ENCODE results near the gene PAGE2B. TPM values are rescaled to one million over a fixed set of nuclear protein-coding genes. Genes with fewer than 3 reads are reported as not detected.
A peak's percentile ranks its signal among the peaks of the same experiment; 100 is the strongest.

The PAGE2B gene
- total and polyA plus RNA-seq, 9 of the 15 experiments (the other 6 are each of a cell fraction or from before 2014, with no cell fraction given), result 1.8 to 36.0 (median 16.5) TPM

DNA sequence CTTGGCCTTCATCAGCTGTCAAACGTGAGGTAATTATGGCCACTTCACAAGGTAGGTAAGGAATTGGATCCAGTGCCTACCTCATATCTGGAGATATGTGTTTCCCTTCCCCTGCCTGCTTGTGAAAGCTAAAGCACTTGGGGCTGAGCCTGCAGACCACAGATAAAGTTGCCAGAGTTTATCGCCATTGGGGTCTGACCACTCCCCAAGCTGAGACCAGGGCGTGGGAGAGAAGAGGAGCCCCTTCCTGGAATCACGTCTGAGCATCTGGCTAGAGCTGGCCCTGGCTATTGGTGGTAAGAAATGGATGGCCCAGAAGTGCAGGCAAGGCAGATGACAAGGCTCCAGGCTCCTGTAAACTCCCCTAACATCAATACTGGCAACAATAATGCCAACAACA is 46.8 kb upstream of the PAGE2B start (continued):
- TF ChIP-seq, protein P1, sequence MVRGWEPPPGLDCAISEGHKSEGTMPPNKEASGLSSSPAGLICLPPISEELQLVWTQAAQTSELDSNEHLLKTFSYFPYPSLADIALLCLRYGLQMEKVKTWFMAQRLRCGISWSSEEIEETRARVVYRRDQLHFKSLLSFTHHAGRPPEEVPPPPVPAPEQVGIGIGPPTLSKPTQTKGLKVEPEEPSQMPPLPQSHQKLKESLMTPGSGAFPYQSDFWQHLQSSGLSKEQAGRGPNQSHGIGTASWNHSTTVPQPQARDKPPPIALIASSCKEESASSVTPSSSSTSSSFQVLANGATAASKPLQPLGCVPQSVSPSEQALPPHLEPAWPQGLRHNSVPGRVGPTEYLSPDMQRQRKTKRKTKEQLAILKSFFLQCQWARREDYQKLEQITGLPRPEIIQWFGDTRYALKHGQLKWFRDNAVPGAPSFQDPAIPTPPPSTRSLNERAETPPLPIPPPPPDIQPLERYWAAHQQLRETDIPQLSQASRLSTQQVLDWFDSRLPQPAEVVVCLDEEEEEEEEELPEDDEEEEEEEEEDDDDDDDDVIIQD (CRISPR knock-in tag; IDR thresholded peaks at IDR 0.05), result no peak
- TF ChIP-seq POLR2G (IDR thresholded peaks at IDR 0.05; ENCODE audit: low read depth, low read length) (no peak), TRIM28 (IDR thresholded peaks at IDR 0.05) (no peak), POLR2AphosphoS5 (IDR thresholded peaks at IDR 0.05; ENCODE audit: control insufficient read depth, insufficient read depth, low read depth, low read length) (peak; percentile 96), MEIS2 (IDR thresholded peaks at IDR 0.05; ENCODE audit: partially characterized antibody) (peak; percentile 36), DPF2 (IDR thresholded peaks at IDR 0.05) (peak; percentile 93), NRF1 (conservative IDR thresholded peaks at IDR 0.05 in 1 of 2, IDR thresholded peaks at IDR 0.05 in 1 of 2) (no peak), CBFA2T3 (IDR thresholded peaks at IDR 0.05) (peak; percentile 99), MYC (IDR thresholded peaks at IDR 0.05; ENCODE audit: low read depth, low read length) (peak; percentile 34; the same call in 1 of the 2 replicates), MYC (CRISPR knock-in tag; IDR thresholded peaks at IDR 0.05; ENCODE audit: borderline replicate concordance, low read depth) (no peak), THRAP3 (IDR thresholded peaks at IDR 0.05; ENCODE audit: borderline replicate concordance) (no peak)

DNA sequence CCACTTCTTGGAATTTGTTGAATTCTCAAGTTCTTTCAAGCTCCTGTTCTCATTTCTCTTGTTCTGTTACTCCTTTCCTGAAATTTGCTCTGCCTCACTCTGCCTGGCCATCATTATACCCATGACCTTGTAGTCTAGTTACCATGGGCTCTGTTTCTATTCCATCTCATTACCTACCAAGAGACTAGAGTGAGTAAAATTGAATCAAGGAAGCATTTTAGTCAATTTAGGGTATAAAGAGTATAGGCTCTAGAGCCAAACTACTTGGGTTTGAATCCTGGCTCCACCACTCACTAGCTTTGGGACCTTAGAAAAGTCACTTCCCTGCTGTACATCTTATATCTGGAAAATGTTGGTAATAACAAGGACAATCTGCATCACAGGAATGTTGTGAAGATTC is 46.2 kb upstream of the PAGE2B start:
- no peaks in the 10 kb centered on the region for H4K20me1 ChIP-seq (replicated peaks; ENCODE audit: control insufficient read depth, insufficient read depth, low read length)
- no TSS peak for BruUV-seq (replicated peaks)
- H3K9me3 ChIP-seq (replicated peaks; ENCODE audit: control insufficient read depth, insufficient read depth, low read depth, low read length), result no peaks in the 10 kb centered on the region
- DNase-seq (ENCODE audit: extremely low read depth in 1 of 4, low spot score in 3 of 4) (no peak), FAIRE-seq (no peak), ATAC-seq (no peak)
- peak overlapping the region; percentile 20; the same call in 1 of the 3 replicates for H3K27ac ChIP-seq (ENCODE audit: extremely low read depth, low read depth, low read length)
- in situ Hi-C loops (cut with MboI) (no loop called here), intact Hi-C loops (cut with micrococcal nuclease) (loop anchor here (1.0 to 2.0 kb wide), 2 partner anchors 13 to 92 kb away; no protein-coding TSS in a partner anchor)
- peaks cover 17% of the 10 kb centered on the region for H3K79me2 ChIP-seq (ENCODE audit: control insufficient read depth, insufficient read depth, low read length)
- CTCF ChIA-PET (ENCODE audit: low intra/inter-chr PET ratio), result no interaction called here
- no peak overlapping the region for H3K4me3 ChIP-seq
- H2AFZ ChIP-seq (ENCODE audit: low read depth, low read length), result no peak overlapping the region
- H3K9ac ChIP-seq (ENCODE audit: insufficient read depth in 1 of 2, low read depth in 2 of 2, low read length in 2 of 2), result 0 out of 4 replicates have a peak overlapping the region, but pooled peaks of 1 of the 2 experiments have one; percentile 39
- no peaks in the 10 kb centered on the region; the same call in 2 of the 3 replicates for H3K36me3 ChIP-seq (ENCODE audit: control insufficient read depth, insufficient read depth, low read length)
- no peaks in the 10 kb centered on the region for H3K9me1 ChIP-seq (ENCODE audit: control insufficient read depth, insufficient read depth, low read length)
- POLR2A ChIA-PET, result interaction anchor here (1.0 to 1.9 kb wide), 2 partner anchors 14 to 20 kb away, joined by 3 to 8 read pairs; no protein-coding TSS in a partner anchor
- H3K4me2 ChIP-seq (ENCODE audit: insufficient read depth, low read length), result peak overlapping the region; percentile 56
- peaks cover 9 to 36% of the 10 kb centered on the region in 2 experiments; a peak in 4 of 5 replicates for H3K4me1 ChIP-seq (replicated peaks in 1 of 2; ENCODE audit: control insufficient read depth in 2 of 2, insufficient read depth in 2 of 2, low read length in 2 of 2)
- no peaks in the 10 kb centered on the region for H3K27me3 ChIP-seq (ENCODE audit: control insufficient read depth in 2 of 2, insufficient read depth in 2 of 2, low read length in 2 of 2)
- TF ChIP-seq, protein P2, sequence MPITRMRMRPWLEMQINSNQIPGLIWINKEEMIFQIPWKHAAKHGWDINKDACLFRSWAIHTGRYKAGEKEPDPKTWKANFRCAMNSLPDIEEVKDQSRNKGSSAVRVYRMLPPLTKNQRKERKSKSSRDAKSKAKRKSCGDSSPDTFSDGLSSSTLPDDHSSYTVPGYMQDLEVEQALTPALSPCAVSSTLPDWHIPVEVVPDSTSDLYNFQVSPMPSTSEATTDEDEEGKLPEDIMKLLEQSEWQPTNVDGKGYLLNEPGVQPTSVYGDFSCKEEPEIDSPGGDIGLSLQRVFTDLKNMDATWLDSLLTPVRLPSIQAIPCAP (CRISPR knock-in tag; IDR thresholded peaks at IDR 0.05; ENCODE audit: borderline replicate concordance), result no peak
- TF ChIP-seq ZNF717 (CRISPR knock-in tag; IDR thresholded peaks at IDR 0.05) (no peak), TOE1 (IDR thresholded peaks at IDR 0.05; ENCODE audit: borderline replicate concordance) (no peak), TOE1 (CRISPR knock-in tag; IDR thresholded peaks at IDR 0.05; ENCODE audit: borderline replicate concordance, low read depth) (no peak), NFE2 (IDR thresholded peaks at IDR 0.05; ENCODE audit: low read depth) (no peak), ZNF282 (CRISPR knock-in tag; IDR thresholded peaks at IDR 0.05) (no peak), SRSF3 (IDR thresholded peaks at IDR 0.05; ENCODE audit: insufficient read depth, low read length) (no peak)
- TF ChIP-seq, protein P3, sequence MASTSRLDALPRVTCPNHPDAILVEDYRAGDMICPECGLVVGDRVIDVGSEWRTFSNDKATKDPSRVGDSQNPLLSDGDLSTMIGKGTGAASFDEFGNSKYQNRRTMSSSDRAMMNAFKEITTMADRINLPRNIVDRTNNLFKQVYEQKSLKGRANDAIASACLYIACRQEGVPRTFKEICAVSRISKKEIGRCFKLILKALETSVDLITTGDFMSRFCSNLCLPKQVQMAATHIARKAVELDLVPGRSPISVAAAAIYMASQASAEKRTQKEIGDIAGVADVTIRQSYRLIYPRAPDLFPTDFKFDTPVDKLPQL (IDR thresholded peaks at IDR 0.05; ENCODE audit: extremely low read depth, insufficient read length), result no peak
